B cell (primary cell): ENCODE results near the gene ITGAE. TPM values are rescaled to one million over a fixed set of nuclear protein-coding genes. Genes with fewer than 3 reads are reported as not detected.
A peak's percentile ranks its signal among the peaks of the same experiment; 100 is the strongest.

ENCODE experiments used
- ATAC-seq: fragments of 200-7000 bp; cut with Tn5 transposase; one replicate; pipeline ENCODE4 v1.10.0; 2021; ENCODE audit warnings: low read depth, mild to moderate bottlenecking, moderate number of reproducible peaks, moderate library complexity
- CTCF ChIA-PET: fragments of 350-600 bp; sonication (Branson Sonifier 250); formaldehyde crosslinking; loops from one replicate; lab custom pipeline; 2021; ENCODE audit warnings: antibody characterized with exemption, inconsistent platforms; lab: Charles Lee
- POLR2A ChIA-PET: fragments of 350-600 bp; sonication (Branson Sonifier 250); formaldehyde crosslinking; loops from one replicate; lab custom pipeline; 2021; ENCODE audit warnings: antibody characterized with exemption; lab: Charles Lee
- DNase-seq: peaks from one replicate; pipeline ENCODE4 v3.0.0; 2013
- H2AFZ ChIP-seq: 2 replicates; pipeline ENCODE4 v1.6.1; 2012; ENCODE audit warnings: mild to moderate bottlenecking, low read depth, low read length; ENCODE audit not compliant: insufficient read depth, poor library complexity, severe bottlenecking
- H3K27ac ChIP-seq, 2 donors: 1 replicate in 1 of 2; 2 replicates in 1 of 2; pipeline ENCODE4 v1.5.1; 2012 to 2013; ENCODE audit warnings: low read length in 2 of 2, mild to moderate bottlenecking in 2 of 2, moderate library complexity in 1 of 2
- H3K27me3 ChIP-seq, 4 experiments: fragments of 200-600 bp in 1 of 4; sonication (generic) in 1 of 4; replicated peaks in 1 of 4; 1 replicate in 2 of 4; 2 replicates in 2 of 4; pipeline versions ENCODE4 v1.6.1 to v1.7.0; 2013 to 2016; ENCODE audit warnings: low read length in 3 of 4, mild to moderate bottlenecking in 2 of 4, mixed read lengths in 1 of 4, moderate library complexity in 1 of 4; ENCODE audit not compliant: insufficient read depth in 4 of 4, control insufficient read depth in 3 of 4; ENCODE audit errors: control extremely low read depth in 1 of 4
- H3K36me3 ChIP-seq, 2 experiments: replicated peaks in 1 of 2; 1 replicate in 1 of 2; 2 replicates in 1 of 2; pipeline versions ENCODE4 v1.6.1 to v1.7.1; 2013; ENCODE audit warnings: low read length in 1 of 2; ENCODE audit not compliant: insufficient read depth in 2 of 2, control insufficient read depth in 1 of 2; ENCODE audit errors: control extremely low read depth in 1 of 2, extremely low read depth in 1 of 2
- H3K4me1 ChIP-seq, 2 donors: fragments of 200-600 bp in 1 of 2; sonication (generic) in 1 of 2; 1 replicate in 1 of 2; 2 replicates in 1 of 2; pipeline versions ENCODE4 v1.5.1 to v1.6.1; 2013 to 2017; ENCODE audit warnings: low read length in 2 of 2; ENCODE audit not compliant: control insufficient read depth in 2 of 2, insufficient read depth in 2 of 2
- H3K4me2 ChIP-seq: replicated peaks from 2 replicates; pipeline ENCODE3; 2012; ENCODE audit warnings: mild to moderate bottlenecking, low read depth, low read length; ENCODE audit not compliant: poor library complexity, severe bottlenecking
- H3K4me3 ChIP-seq, 5 experiments: fragments of 200-600 bp in 1 of 5; sonication (generic) in 1 of 5; 1 replicate in 3 of 5; 2 replicates in 2 of 5; pipeline versions ENCODE4 v1.5.1 to v1.7.0; 2011 to 2016; ENCODE audit warnings: low read length in 4 of 5, mild to moderate bottlenecking in 4 of 5, low read depth in 2 of 5, control low read depth in 1 of 5, moderate library complexity in 1 of 5; ENCODE audit not compliant: insufficient read depth in 1 of 5; ENCODE audit errors: control extremely low read depth in 1 of 5, extremely low read depth in 1 of 5
- H3K79me2 ChIP-seq: fragments of 200-600 bp; sonication (generic); one replicate; pipeline ENCODE4 v1.6.0; 2016; ENCODE audit warnings: low read length; ENCODE audit not compliant: control insufficient read depth, insufficient read depth
- H3K9ac ChIP-seq: fragments of 200-600 bp; sonication (generic); 2 replicates; pipeline ENCODE4 v1.6.1; 2017; ENCODE audit warnings: mild to moderate bottlenecking, low read length, moderate library complexity
- H3K9me3 ChIP-seq, 3 donors: one replicate each; pipeline versions ENCODE4 v1.6.1 to v1.7.1; 2013; ENCODE audit warnings: low read length in 2 of 3; ENCODE audit not compliant: control insufficient read depth in 2 of 3, insufficient read depth in 1 of 3; ENCODE audit errors: control extremely low read depth in 1 of 3
- H4K20me1 ChIP-seq: 2 replicates; pipeline ENCODE4 v1.6.0; 2012; ENCODE audit warnings: mild to moderate bottlenecking, low read length; ENCODE audit not compliant: insufficient read depth, control insufficient read depth, poor library complexity, severe bottlenecking
- H3K27ac Mint-ChIP-seq: one replicate; pipeline ENCODE4 v1.8.0; 2021; ENCODE audit warnings: mixed read lengths
- H3K27me3 Mint-ChIP-seq: one replicate; pipeline ENCODE4 v1.8.0; 2021; ENCODE audit warnings: mixed read lengths
- H3K4me1 Mint-ChIP-seq: one replicate; pipeline ENCODE4 v1.8.0; 2021; ENCODE audit warnings: mixed read lengths
- H3K4me3 Mint-ChIP-seq: one replicate; pipeline ENCODE4 v1.8.0; 2021; ENCODE audit warnings: mixed read lengths
- H3K9me3 Mint-ChIP-seq: one replicate; pipeline ENCODE4 v1.8.0; 2022; ENCODE audit warnings: mixed read lengths; ENCODE audit not compliant: insufficient read depth
- EZH2 ChIP-seq: IDR thresholded peaks from 2 replicates; pipeline ENCODE4 v1.6.1; 2012; ENCODE audit warnings: borderline replicate concordance, low read depth, mild to moderate bottlenecking, moderate library complexity, low read length; ENCODE audit not compliant: insufficient read depth, poor library complexity, severe bottlenecking
- WGBS: methylation state at CpG from one replicate; pipeline ENCODE4 v1.1.5; 2013; ENCODE audit warnings: missing lambda C conversion rate; ENCODE audit not compliant: insufficient coverage; 5-methylcytosine and 5-hydroxymethylcytosine counted together
- intact Hi-C: fragments of 100-400 bp; cut with micrococcal nuclease; formaldehyde crosslinking; loops from one replicate; pipeline ENCODE4 v1.10.0; 2022
- polyA plus RNA-seq: library from polyadenylated mRNA; depleted of rRNA; stranded (reverse); fragments of >200 nt; gene quantifications from 2 replicates; pipeline ENCODE4 v1.2.3, GENCODE V29; 2012
- total RNA-seq, 2 donors: library from RNA; stranded (reverse); fragments of 120-200 nt in 1 of 2; gene quantifications; 1 replicate in 1 of 2; 2 replicates in 1 of 2; pipeline versions ENCODE4 v1.2.3 to v1.2.4, GENCODE V29; 2013 to 2022
- TF ChIP-seq, protein P1 (sequence below): fragments of 200-600 bp; IDR thresholded peaks from one replicate; pipeline ENCODE4 v1.8.0; 2022; ENCODE audit warnings: antibody characterized with exemption, mild to moderate bottlenecking

Gene ITGAE
- total and polyA plus RNA-seq, 2 donors (not counting 1 experiment from before 2014, with no cell fraction given), result 48.2 to 95.6 TPM

DNA sequence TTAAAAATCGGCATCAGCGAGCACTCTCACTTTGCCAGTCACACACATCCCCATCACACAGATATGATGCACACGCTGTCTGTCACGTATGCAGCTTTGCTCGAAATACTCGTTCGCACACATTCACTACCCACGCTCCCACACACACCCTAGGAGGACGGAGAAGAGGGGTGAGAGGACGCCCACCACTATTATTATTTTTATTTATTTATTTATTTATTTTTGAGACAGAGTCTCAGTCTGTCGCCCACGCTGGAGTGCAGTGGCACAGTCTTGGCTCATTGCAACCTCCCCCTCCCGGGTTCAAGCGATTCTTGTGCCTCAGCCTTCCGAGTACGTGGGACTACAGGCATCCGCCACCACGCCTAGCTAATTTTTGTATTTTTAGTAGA is 46.9 kb downstream of the ITGAE start:
- ChIA-PET POLR2A (no interaction called here), CTCF (interaction anchor here (1.4 to 20.4 kb wide), 2 partner anchors 18 to 43 kb away, joined by 3 to 176 read pairs; no protein-coding TSS in a partner anchor)
- Histone ChIP-seq H3K79me2 (no peaks in the 10 kb centered on the region), H3K27ac (no peak overlapping the region), H3K9ac (no peak overlapping the region), H3K4me2 (no peak overlapping the region), H3K4me3 (no peak overlapping the region), H2AFZ (no peak overlapping the region), H3K27me3 (no peaks in the 10 kb centered on the region), H3K36me3 (no peaks in the 10 kb centered on the region), H3K4me1 (peaks cover 3 to 32% of the 10 kb centered on the region in 2 donors), H3K9me3 (peaks cover 0 to 6% (median 0%) of the 10 kb centered on the region in 3 donors), H4K20me1 (no peaks in the 10 kb centered on the region)
- Mint-ChIP-seq H3K4me1 (peaks cover 22% of the 10 kb centered on the region), H3K27ac (peak overlapping the region; percentile 67), H3K27me3 (no peaks in the 10 kb centered on the region), H3K4me3 (peak overlapping the region; percentile 51), H3K9me3 (no peaks in the 10 kb centered on the region)
- no peak for DNase-seq
- ATAC-seq, result no peak
- WGBS, result 87% methylated on average over 8 of the region's 18 CpGs
- intact Hi-C loops, result no loop called here
- TF ChIP-seq, protein P1, sequence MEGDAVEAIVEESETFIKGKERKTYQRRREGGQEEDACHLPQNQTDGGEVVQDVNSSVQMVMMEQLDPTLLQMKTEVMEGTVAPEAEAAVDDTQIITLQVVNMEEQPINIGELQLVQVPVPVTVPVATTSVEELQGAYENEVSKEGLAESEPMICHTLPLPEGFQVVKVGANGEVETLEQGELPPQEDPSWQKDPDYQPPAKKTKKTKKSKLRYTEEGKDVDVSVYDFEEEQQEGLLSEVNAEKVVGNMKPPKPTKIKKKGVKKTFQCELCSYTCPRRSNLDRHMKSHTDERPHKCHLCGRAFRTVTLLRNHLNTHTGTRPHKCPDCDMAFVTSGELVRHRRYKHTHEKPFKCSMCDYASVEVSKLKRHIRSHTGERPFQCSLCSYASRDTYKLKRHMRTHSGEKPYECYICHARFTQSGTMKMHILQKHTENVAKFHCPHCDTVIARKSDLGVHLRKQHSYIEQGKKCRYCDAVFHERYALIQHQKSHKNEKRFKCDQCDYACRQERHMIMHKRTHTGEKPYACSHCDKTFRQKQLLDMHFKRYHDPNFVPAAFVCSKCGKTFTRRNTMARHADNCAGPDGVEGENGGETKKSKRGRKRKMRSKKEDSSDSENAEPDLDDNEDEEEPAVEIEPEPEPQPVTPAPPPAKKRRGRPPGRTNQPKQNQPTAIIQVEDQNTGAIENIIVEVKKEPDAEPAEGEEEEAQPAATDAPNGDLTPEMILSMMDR, result no peak
- TF ChIP-seq EZH2, result no peak

DNA sequence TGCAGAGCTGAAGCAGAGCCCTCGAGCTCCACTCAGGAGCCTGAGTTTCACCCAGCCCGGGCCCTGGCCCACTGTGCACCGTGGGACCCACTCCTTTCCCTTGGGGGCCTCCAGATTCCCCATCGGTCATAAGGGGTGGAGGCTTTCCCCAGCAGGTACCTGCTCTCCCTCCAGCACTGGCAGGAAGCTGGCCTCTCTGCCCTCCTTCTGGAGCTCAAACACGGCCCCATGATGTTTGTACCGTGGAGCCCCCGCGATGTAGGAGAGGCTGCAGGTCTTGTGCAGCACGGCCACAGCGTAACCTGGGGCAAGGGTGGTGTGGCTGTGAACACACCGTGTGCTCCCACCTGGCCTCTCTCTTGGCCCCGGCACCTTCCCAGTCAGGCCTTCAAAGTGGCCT is 47.4 kb downstream of the ITGAE start:
- Histone ChIP-seq H4K20me1 (no peaks in the 10 kb centered on the region), H3K79me2 (no peaks in the 10 kb centered on the region), H3K9me3 (peaks cover 0 to 6% (median 0%) of the 10 kb centered on the region in 3 donors), H3K9ac (no peak overlapping the region), H3K4me3 (no peak overlapping the region), H3K36me3 (no peaks in the 10 kb centered on the region), H3K4me1 (peaks cover 3 to 32% of the 10 kb centered on the region in 2 donors), H3K4me2 (no peak overlapping the region), H3K27ac (no peak overlapping the region), H3K27me3 (no peaks in the 10 kb centered on the region), H2AFZ (no peak overlapping the region)
- no peak for ATAC-seq
- TF ChIP-seq, protein P1, result no peak
- no peak for TF ChIP-seq EZH2
- H3K27me3 Mint-ChIP-seq, result no peaks in the 10 kb centered on the region
- DNase-seq, result no peak
- POLR2A ChIA-PET, result no interaction called here
- H3K9me3 Mint-ChIP-seq, result no peaks in the 10 kb centered on the region
- H3K4me1 Mint-ChIP-seq, result peaks cover 26% of the 10 kb centered on the region
- CTCF ChIA-PET, result interaction anchor here (1.3 to 20.4 kb wide), 2 partner anchors 17 to 72 kb away, joined by 4 to 176 read pairs; no protein-coding TSS in a partner anchor
- intact Hi-C loops, result no loop called here
- no peak overlapping the region for H3K4me3 Mint-ChIP-seq
- no peak overlapping the region for H3K27ac Mint-ChIP-seq
- 92% methylated on average over 10 of the region's 12 CpGs for WGBS
